ENCODE data around the gene ICE2.
"Not testable (repeated sequence)": the region's sequence is repeated elsewhere in the genome, so short reads cannot be mapped to it uniquely, and the experiment has no call there.

- not testable (repeated sequence) for TF ChIP-seq TAF1 (IDR thresholded peaks at IDR 0.05; ENCODE audit: low read depth, low read length); POLR2A (IDR thresholded peaks at IDR 0.05; ENCODE audit: control extremely low read depth in 1 of 2, low read depth in 2 of 2, low read length in 2 of 2); YY1 (IDR thresholded peaks at IDR 0.05; ENCODE audit: low read depth, low read length); TAF7 (optimal IDR thresholded peaks at IDR 0.05; ENCODE audit: borderline replicate concordance, low read depth, low read length)
Observed at GRCh38 chr15:60410350-60410749, 68.6 kb downstream of the ICE2 start.

All from H1 (cell line).